Uterus (tissue), 2 donors: ENCODE measurements around the gene HAX1.

ENCODE experiments used
- POLR2A ChIP-seq, 2 donors: fragments of 450-650 bp; IDR thresholded peaks; one replicate each; pipeline ENCODE4 v1.6.1; 2016; ENCODE audit warnings: antibody characterized with exemption in 2 of 2, mild to moderate bottlenecking in 1 of 2, moderate library complexity in 1 of 2
- TF ChIP-seq, protein P1 (sequence below), 4 experiments: fragments of 200-600 bp in 2 of 4; fragments of 450-650 bp in 2 of 4; sonication (generic) in 2 of 4; IDR thresholded peaks; one replicate each; pipeline ENCODE4 v1.5.1; 2016 to 2019; ENCODE audit warnings: antibody characterized with exemption in 4 of 4, mild to moderate bottlenecking in 2 of 4, moderate library complexity in 1 of 4

GRCh38 chr1:154290921-154291320, 18.5 kb downstream of the HAX1 start:
- TF ChIP-seq, protein P1, sequence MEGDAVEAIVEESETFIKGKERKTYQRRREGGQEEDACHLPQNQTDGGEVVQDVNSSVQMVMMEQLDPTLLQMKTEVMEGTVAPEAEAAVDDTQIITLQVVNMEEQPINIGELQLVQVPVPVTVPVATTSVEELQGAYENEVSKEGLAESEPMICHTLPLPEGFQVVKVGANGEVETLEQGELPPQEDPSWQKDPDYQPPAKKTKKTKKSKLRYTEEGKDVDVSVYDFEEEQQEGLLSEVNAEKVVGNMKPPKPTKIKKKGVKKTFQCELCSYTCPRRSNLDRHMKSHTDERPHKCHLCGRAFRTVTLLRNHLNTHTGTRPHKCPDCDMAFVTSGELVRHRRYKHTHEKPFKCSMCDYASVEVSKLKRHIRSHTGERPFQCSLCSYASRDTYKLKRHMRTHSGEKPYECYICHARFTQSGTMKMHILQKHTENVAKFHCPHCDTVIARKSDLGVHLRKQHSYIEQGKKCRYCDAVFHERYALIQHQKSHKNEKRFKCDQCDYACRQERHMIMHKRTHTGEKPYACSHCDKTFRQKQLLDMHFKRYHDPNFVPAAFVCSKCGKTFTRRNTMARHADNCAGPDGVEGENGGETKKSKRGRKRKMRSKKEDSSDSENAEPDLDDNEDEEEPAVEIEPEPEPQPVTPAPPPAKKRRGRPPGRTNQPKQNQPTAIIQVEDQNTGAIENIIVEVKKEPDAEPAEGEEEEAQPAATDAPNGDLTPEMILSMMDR (IDR thresholded peaks at IDR 0.05), result no peak
- TF ChIP-seq POLR2A (IDR thresholded peaks at IDR 0.05), result no peak
